GM19397 (cell line): ENCODE measurements around the gene BRD7.

Experiments used
- ATAC-seq: cut with Tn5 transposase; IDR thresholded peaks from one replicate; pipeline ENCODE4 v1.9.1; 2021; ENCODE audit warnings: mild to moderate bottlenecking, moderate library complexity; ENCODE audit not compliant: unreplicated experiment

Gene BRD7

GRCh38 chr16:50323335-50324011 lies 45.3 kb downstream of the BRD7 start:
- no peak for ATAC-seq

- ATAC-seq: no peak
Observed at GRCh38 chr16:50322333-50322732, 46.5 kb downstream of the BRD7 start.

- no peak for ATAC-seq
Observed at GRCh38 chr16:50320310-50320709, 48.5 kb downstream of the BRD7 start.

- ATAC-seq: no peak
Observed at GRCh38 chr16:50318796-50319578, 49.8 kb downstream of the BRD7 start.

- ATAC-seq: no peak
Observed at GRCh38 chr16:50316848-50317630, 51.7 kb downstream of the BRD7 start.

- no peak for ATAC-seq
Observed at GRCh38 chr16:50316102-50316847, 52.5 kb downstream of the BRD7 start.

GRCh38 chr16:50315346-50315997 lies 53.3 kb downstream of the BRD7 start:
- ATAC-seq: no peak

GRCh38 chr16:50314665-50315064 lies 54.1 kb downstream of the BRD7 start:
- no peak for ATAC-seq

GRCh38 chr16:50313596-50314478 lies 55.0 kb downstream of the BRD7 start:
- ATAC-seq: no peak

- ATAC-seq: no peak
Observed at GRCh38 chr16:50311891-50312501, 56.8 kb downstream of the BRD7 start.

GRCh38 chr16:50311134-50311528 lies 57.7 kb downstream of the BRD7 start:
- no peak for ATAC-seq

GRCh38 chr16:50310308-50311133 lies 58.3 kb downstream of the BRD7 start:
- ATAC-seq: no peak

- ATAC-seq: no peak
Observed at GRCh38 chr16:50309527-50310307, 59.1 kb downstream of the BRD7 start.

- no peak for ATAC-seq
Observed at GRCh38 chr16:50309156-50309526, 59.6 kb downstream of the BRD7 start.

GRCh38 chr16:50308237-50308965 lies 60.4 kb downstream of the BRD7 start:
- no peak for ATAC-seq

GRCh38 chr16:50306287-50306686 lies 62.5 kb downstream of the BRD7 start:
- ATAC-seq: no peak
